Caki2 (cell line): Measurements from ENCODE around the gene SNTN. TPM values are rescaled to one million over a fixed set of nuclear protein-coding genes. Genes with fewer than 3 reads are reported as not detected.
"Not testable (repeated sequence)": the region's sequence is repeated elsewhere in the genome, so short reads cannot be mapped to it uniquely, and the experiment has no call there.

Source experiments
- DNase-seq: peaks from one replicate; pipeline ENCODE4 v3.0.0-alpha.2; 2015; ENCODE audit warnings: low read depth
- in situ Hi-C: cut with HindIII; loops from 2 replicates; pipeline ENCODE4 v1.10.0; 2016; ENCODE audit warnings: low sequenced_read_pairs, low pct_unique_long_range_greater_than_20kb, mixed read lengths
- total RNA-seq: library from RNA; depleted of rRNA; stranded (reverse); fragments of >200 nt; shearing (Covaris generic); gene quantifications from 2 replicates; pipeline ENCODE4 v1.2.3, GENCODE V29; 2014; ENCODE audit warnings: low replicate concordance; rRNA removed

SNTN gene
- not detected in 2 replicates for total RNA-seq

DNA sequence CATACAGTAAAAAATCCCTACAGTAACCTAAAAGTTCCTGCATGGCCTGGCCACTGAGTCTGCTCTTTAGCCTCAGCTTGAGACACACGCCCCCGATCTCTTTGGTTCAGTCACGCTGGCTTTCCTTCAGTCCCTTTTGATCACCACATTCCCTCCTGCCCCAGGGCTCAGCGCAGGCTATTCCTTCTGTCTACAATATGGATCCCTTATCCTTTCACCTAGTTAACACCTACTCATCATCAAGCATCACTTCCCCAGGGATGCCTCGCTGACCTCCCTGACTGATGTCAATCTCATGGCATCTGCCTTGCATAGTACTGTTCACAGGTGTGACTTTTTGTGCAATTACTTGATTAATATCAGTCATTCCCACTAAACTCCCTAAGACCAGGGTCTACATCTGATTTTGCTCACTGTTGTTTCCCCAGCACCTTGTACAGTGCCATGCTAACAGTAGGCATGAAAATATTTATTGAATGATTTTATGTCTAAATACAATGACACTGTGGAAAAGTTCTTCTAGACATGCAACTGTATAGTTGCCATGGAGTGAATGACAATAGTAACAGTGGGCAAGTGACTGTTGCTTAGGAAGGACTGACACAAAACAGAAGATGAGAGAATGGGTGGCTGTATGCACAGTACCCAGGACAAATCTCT lies at the start of gene SNTN:
SNTN (plus strand) TSS at position 610 of the 660 bp plus-strand sequence; CDS start at position 623, 13 bp downstream.
- in situ Hi-C loops, result no loop called here
- no peak for DNase-seq

DNA sequence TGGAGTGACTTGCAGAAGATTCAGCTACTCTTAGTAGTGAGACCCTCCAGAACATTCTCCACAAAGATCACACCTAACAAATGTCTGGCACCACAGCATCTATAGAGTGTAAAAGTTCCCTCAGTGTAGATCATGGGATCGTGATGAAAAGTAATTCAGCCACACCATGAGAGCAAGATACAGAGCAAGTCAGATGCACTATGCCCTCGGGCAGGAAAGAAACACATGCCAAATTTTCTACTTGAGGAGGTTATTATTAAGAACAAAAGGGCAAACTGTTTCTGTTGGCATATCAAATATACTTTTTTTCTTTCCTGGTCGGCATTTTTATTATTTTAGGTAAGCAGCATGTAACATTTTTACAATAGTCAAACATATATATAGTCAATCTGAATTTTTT lies 44.8 kb upstream of the SNTN start:
- in situ Hi-C loops, result no loop called here
- DNase-seq, result no peak

DNA sequence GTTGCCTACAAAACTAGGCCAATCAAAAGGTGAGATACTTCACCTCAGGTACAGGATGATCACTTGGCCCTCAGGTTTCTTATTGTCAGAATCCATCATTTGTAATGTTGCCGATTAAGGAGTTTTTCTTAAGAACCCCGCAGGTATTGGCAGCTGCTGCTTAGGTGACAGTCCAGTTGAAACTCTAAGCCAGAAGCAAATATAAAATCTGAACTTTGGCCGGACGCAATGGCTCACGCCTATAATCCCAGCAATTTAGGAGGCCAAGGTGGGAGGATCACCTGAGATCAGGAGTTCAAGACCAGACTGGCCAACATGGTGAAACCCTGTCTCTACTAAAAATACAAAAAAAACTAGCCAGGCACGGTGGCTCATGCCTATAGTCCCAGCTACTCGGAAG lies 43.1 kb upstream of the SNTN start:
- no peak for DNase-seq

DNA sequence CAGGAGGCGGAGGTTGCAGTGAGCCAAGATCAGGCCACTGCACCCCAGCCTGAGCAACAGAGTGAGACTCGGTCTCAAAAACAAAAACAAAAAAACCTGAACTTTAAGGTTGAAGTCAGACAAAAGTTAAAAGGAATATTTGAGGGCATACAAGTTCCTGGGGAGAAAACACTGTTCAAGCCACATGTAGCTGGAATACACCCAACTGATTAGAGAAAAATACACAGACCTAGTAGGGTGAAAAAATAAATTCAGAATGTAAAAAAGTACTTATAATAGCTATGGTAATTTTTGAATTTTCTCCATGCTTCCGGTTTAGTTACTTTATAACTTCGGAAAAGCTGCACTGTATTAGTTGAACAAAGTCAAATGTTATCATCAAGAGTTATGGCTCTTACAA lies 42.6 kb upstream of the SNTN start:
- DNase-seq, result no peak
- in situ Hi-C loops, result no loop called here

More for the DNA sequence above, 43.1 kb upstream of the SNTN start:
- in situ Hi-C loops, result no loop called here

DNA sequence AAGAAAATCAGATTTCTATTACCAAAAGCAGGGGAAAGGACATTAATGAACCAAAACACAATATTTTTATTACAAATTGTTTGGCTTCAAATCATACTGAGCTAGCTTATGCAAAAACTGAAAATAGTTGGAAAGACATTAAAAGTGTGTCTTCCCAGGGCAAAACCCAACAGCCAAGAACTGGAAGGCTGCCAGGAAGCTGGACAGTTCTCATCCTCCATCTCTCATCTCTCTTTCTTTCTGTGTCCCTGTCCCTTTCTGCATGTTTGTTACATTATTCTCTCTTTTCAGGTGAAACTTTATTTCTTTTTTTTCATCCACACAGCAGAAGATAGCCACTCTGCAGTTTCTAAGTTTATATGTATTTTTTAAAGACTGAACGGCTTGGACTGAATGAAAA lies 41.1 kb upstream of the SNTN start:
- DNase-seq, result no peak
- in situ Hi-C loops, result no loop called here

DNA sequence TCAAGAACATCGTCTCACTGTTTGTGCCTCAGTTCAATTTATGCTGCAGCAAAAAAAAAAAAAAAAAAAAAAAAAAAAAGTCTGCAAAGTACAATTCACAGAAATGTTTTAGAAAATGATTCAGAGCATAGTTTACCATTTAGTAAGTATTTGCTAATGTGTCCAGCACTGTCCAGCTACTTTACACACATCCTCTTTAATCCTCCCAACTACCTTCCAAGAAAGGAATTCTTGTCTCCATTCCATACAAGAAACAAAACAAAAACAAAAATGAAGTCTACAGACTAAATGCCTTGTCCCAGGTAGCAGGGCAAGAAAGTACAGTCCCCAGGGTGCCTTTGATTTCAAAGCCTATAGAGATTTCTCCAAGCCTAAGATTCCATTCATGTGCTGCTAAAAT lies 38.9 kb upstream of the SNTN start:
- in situ Hi-C loops, result no loop called here
- no peak for DNase-seq

DNA sequence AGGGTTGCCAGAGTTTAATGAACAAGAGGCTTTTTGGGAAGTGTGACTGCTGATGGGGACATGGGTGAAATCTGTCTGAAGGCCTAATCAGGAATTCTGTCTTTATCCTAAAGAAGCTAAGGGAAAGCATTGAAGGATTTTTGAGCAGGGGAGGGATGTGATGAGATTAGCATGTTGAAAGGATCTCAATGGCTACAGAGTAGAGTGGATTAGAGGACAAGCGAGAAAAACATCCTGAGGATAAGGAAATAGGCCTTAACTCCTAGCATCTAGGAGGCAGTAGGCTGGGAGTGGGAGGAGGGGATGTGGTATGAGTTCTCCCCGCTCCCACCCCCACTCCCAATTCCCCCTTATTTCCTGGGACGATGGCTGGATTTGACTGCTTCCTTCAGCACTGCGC lies 35.1 kb upstream of the SNTN start:
- in situ Hi-C loops, result no loop called here
- no peak for DNase-seq

DNA sequence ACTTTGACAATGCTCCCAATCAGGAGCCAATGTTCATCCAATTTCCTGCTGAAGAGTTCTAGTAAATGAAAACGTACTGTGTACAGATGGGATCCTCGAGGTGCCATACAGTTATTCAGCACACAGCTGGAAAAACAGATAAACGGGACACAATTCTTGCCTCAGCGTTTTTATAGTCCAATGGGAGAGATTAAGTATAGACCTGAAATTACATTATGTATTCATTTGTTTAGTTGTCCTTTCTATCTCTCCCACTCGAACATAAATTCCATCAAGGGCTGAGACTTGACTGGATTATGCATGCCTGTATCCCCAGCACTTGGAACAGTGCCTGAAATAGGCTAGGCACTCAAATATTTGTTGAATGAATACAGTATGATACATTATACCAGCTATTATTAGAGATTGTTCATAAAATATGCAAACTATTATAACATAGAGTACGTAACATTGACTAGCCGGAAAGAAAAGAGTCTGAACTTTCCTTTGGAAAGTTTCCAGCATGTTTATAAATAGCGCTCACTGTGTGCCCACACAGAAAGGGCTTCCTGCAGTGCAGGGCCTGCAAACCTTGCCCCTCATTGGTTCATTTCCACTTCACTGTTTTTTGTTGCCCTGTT lies 27.4 kb upstream of the SNTN start:
- no peak for DNase-seq
- in situ Hi-C loops, result no loop called here

DNA sequence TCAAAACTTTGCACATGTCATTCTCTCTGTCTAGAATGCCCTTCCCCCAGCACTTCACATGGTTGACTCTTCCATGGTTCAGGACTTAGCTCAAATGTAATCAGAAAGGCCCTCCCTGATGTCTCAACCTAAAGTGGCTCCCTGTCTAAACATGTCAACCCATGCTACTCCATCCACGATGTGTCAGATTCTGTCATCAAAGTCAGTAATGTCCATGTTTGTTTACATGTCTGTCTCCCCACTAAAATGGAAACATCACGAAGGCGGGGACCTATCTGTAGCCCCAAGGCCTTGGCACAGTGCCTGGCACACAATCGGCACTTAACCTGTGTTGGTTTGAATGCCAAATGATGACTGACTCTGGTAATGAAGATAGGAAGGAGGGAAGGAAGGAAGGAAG lies 20.8 kb upstream of the SNTN start:
- in situ Hi-C loops, result no loop called here
- DNase-seq, result no peak

DNA sequence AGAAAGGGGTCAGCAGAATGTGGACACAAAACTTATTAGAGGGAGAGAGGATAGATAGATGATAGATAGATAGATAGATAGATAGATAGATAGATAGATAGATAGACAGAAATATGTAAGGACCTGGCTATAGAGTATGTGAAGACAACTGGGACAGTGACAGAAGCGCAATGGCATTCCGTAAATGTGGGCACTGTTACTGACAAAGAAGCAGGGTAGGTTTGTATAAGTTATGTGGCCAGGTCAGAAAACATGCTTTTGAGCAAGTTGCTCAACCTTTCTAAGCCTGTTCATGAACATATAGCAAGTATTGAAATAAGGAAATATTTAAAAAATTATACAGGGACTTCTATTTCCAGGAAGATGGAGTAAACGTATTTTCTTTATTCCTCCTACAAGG lies 17.3 kb upstream of the SNTN start:
- in situ Hi-C loops, result no loop called here
- no peak for DNase-seq

DNA sequence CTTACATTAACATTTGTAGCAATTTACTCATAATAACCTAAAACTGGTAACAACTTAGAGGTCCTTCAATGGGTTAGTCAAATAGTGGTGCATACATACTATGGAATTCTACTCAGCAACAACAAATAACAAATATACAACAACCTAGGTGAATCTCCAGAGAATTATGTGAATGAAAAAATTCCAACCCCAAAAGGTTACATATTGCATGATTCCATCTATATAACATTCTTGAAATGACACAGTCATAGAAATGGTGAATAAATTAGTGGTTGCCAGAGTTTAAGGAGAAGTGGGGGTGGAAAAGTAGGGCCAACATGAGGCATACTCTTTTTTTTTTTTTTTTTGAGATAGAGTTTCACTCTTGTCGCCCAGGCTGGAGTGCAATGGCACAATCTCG lies 12.7 kb upstream of the SNTN start:
- DNase-seq, result no peak
- in situ Hi-C loops, result no loop called here

DNA sequence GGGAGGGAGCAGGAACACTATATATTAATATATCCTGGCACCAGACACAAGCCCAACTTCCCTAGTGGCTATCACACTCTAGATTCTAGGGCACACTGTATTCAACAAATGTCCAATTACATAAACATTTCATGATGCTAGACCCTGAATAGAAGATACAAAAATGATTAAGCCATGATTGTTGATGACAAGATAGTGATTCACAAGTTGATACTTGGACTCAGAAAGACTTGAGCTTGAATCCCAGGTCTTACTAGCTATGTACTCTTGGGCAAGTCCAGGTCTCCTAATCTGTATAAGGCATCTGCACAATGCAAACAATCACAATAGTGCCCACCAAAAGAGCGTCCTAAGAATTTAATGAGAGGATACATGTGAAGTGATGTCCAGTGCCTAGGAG lies 10.0 kb upstream of the SNTN start:
- DNase-seq, result no peak
- in situ Hi-C loops, result no loop called here

DNA sequence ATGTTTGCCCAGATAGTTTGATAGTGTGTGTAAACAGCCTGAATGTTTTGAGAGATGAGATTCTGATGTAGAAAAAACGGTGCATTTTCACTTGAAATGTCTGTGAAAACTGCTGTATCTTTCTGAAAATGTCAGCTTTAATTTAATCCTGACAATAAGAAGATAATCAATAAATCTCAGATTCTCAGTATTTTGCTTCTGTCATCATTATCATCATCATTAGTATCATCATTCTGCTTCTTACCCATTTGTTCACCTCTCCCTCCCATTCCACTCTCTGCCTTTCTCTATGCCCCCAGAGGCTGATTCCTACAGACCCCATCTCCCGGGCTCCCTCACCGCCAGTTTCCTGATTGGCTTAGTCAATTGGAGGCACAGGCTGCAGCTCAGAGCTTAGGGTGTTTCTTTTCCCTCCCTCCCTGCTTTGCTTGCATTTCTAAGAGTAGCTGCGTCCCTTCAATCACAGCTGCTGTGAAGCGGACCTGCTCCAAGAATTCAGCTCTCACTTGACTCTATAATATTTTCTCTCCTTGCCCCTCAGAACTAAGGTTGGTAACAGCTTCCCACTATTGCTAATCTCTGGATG lies 8.2 kb upstream of the SNTN start:
- no peak for DNase-seq
- in situ Hi-C loops, result no loop called here

DNA sequence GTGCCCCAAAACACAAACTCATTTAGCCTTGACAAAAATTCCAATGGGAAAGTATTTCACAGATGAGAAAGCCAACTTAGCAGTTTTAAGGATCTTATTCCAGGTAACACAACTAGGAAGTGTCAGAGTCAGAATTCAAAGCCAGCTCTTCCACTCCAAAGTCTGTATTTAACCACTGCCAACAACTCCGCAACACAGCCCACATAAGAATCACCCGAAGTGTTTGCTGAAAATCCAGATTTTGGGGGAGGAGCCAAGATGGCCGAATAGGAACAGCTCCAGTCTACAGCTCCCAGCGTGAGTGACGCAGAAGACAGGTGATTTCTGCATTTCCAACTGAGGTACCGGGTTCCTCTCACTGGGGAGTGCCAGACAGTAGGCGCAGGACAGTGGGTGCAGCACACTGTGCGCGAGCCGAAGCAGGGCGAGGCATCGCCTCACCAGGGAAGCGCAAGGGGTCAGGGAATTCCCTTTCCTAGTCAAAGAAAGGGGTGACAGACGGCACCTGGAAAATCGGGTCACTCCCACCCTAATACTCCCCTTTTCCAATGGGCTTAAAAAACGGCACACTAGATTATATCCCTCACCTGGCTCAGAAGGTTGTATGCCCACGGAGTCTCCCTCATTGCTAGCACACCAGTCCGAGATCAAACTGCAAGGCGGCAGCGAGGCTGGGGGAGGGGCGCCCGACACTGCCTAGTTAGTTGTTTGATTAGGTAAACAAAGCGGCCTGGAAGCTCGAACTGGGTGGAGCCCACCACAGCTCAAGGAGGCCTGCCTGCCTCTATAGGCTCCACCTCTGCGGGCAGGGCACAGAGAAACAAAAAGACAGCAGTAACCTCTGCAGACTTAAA lies 7.3 kb upstream of the SNTN start:
- in situ Hi-C loops, DNase-seq: not testable (repeated sequence)

DNA sequence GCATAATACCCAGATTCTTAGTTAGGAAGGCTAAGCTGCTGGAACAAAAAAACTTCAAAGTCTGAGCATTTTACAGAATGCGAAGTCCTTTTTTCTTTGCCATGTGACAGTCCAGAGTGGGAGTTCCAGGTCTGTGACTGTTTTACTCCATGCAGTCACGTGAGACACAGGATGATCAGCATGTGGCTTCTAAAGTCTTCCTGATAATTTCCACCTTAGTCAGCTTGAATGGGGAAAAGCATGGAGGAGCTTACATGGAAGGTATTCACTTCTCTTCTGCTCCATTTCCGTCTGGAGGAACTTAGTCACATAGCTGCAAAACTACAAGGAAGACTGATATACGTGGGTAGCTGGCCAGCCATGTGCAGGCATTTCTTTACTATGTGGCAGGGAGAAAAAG lies 1.7 kb downstream of the SNTN start:
- in situ Hi-C loops, result no loop called here
- no peak for DNase-seq

DNA sequence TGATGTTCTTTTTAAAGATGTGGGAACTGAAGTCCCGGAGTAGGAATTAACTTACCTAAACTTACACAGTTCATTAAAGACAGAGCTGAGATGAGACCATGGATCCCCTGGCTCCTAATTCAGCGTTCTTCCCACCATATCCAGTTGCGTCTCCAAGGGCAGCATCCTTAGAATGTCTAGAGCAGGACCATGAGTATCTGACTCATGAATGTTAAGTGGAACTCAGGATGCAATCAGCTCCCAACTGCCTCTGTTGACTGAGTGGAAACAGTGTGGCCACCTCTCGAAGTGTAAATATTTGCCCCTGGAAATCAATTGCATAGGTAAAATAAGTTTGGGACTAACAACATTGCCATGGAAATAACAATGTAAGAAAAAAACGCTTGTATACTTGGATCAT lies 2.5 kb downstream of the SNTN start:
- no peak for DNase-seq
- in situ Hi-C loops, result no loop called here

DNA sequence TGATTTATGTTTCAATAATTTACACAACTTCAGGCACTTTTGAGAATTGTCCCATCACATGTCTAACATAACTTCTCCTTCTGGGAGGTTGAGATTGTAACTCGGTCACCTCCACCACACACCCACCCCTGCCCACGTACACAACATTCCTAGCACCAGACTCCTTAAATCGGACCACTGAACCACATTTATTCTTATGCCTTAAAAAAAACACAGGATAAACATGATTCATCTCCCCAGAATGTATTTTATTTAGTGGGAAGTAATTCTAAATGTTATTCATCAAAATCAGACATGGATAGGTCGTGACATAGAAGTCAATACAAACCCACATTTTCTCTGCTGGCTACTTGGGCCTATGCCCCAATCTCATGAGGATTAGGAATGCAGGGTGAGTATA lies 3.0 kb downstream of the SNTN start:
- peak; percentile 25 for DNase-seq
- in situ Hi-C loops, result no loop called here

DNA sequence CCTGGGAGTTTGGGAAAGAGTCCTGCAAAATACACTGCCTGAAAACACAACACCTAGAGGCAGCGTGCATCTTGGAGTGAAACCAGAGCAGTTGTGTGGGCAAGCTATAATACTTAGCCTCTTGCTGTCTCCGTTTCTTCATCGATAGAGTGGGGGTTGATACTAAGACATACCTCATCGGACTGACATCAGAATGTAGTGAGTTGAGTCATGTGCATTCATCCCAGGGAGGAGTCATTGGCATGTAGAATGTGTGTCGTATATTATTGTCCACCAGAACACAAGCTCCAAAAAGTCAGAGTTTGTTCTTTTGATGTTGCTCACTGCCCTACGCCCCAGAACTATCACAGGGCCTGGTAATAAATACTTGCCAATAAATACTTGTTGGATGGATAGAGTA lies 4.3 kb downstream of the SNTN start:
- in situ Hi-C loops, result no loop called here
- no peak for DNase-seq

DNA sequence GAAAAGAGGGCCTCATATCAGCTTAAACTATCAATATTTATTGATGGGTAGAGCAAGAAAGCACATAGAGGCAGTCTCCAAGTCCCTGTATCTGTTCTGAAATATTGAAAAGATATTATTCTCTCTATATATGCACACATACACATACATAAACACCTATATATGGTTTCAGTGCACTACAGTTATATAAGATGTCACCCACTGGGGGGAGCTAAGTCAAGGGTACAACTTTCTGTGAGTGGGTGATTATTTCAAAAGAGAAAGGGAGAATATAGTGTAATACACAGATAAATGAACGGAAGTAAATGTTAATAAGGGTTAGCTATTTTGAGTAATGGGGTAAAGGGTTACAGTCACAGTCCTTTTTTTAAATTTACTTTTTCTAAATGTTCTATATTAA lies 8.8 kb downstream of the SNTN start:
- in situ Hi-C loops, result no loop called here
- DNase-seq, result no peak
